GM10266 (cell line): ENCODE measurements around the gene C1QTNF3.

Experiments
- DNase-seq: peaks from one replicate; pipeline ENCODE4 v3.0.0; 2012; ENCODE audit errors: extremely low spot score
- CTCF ChIP-seq: IDR thresholded peaks from 2 replicates; pipeline ENCODE4 v1.5.1; 2012; ENCODE audit warnings: mild to moderate bottlenecking, low read depth; ENCODE audit not compliant: control insufficient read depth, insufficient read depth; ENCODE audit errors: missing control alignments

Gene C1QTNF3

GRCh38 chr5:34045023-34045422, 2.0 kb upstream of the C1QTNF3 start:
- DNase-seq = no peak
- no peak for TF ChIP-seq CTCF

DNA sequence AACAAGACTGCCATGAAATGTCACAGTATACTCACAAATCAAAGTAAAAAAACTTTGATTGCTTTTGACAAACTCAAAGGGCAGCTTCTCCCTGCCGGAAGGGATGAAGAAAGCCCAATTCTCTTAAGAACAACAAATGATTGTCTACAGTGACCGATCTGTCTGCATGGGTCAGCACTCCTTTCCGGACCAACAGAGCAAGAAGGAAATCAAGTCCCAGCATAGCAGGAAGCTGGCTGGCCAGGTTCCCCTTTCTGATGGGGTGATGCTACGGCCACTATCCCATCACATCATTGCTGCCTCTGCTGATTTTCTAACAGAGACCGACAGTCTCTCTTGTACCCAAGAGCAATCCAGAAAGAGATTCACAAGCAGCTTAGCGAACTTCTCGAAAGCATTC, 692 bp downstream of the C1QTNF3 start:
- no peak for DNase-seq
- no peak for TF ChIP-seq CTCF

DNA sequence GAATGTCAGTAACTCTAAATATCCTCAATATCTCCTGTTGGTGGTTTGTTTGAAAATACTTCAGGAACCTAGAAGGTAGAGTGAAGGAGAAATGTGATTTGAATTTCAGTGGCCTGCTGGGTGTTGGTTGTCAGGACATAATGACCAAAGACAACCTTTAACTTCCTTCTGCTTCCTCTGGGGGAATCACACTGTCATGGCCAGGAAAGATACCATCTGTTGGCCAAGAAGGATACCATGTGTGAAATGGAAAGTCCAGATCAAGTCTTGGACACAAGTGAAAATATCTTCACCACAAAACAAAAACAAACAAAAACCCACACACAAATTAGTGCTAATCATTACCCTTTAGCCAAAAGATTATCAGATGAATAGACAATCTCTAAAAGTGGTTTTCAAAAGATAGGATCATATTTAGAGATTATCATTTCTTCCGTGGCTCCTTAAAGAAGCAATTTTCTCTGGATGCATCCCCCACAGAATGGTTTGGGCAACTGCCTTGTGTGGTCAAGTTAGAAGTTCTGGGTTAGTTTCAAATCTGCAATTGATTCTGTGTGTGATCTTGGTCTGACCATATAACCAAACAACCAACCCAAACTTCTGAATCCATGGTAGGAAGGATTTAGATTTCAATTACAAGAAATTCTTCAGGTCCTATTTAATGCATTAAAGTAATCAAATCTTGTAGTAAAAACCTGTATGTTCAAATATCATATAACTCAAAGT, 1.6 kb downstream of the C1QTNF3 start:
- DNase-seq = no peak
- no peak for TF ChIP-seq CTCF

- DNase-seq = no peak
Observed at GRCh38 chr5:34040472-34040871, 2.5 kb downstream of the C1QTNF3 start.

GRCh38 chr5:34039398-34040157, 3.4 kb downstream of the C1QTNF3 start:
- TF ChIP-seq CTCF = no peak
- no peak for DNase-seq

More at GRCh38 chr5:34040472-34040871, 2.5 kb downstream of the C1QTNF3 start:
- no peak for TF ChIP-seq CTCF

DNA sequence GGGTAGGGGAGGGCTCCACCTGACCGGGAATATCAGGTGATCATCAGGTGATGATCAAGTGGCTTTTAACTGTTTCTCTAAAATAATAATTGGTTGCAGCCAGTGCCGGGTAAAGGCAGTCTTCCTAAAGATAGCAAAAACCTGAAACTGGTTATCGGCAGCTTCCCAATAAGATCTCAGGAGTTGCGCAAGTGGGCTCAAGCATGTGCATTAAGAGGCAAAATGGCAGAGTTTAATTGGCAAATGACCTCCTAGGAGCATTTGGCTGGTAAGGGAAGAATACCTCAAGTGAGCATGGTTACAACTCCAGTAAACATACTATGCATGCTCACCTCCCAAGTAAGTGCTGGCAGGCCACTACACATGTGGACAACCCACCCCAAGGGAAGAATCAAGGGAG, 4.2 kb downstream of the C1QTNF3 start:
- no peak for TF ChIP-seq CTCF
- no peak for DNase-seq

- DNase-seq = no peak
- no peak for TF ChIP-seq CTCF
Observed at GRCh38 chr5:34038390-34038789, 4.6 kb downstream of the C1QTNF3 start.
